HG02642 (cell line): ENCODE data around the gene PRR5.

Experiments used
- ATAC-seq: cut with Tn5 transposase; IDR thresholded peaks from one replicate; pipeline ENCODE4 v1.9.1; 2021; ENCODE audit warnings: mild to moderate bottlenecking; ENCODE audit not compliant: unreplicated experiment, poor library complexity

PRR5 gene

DNA sequence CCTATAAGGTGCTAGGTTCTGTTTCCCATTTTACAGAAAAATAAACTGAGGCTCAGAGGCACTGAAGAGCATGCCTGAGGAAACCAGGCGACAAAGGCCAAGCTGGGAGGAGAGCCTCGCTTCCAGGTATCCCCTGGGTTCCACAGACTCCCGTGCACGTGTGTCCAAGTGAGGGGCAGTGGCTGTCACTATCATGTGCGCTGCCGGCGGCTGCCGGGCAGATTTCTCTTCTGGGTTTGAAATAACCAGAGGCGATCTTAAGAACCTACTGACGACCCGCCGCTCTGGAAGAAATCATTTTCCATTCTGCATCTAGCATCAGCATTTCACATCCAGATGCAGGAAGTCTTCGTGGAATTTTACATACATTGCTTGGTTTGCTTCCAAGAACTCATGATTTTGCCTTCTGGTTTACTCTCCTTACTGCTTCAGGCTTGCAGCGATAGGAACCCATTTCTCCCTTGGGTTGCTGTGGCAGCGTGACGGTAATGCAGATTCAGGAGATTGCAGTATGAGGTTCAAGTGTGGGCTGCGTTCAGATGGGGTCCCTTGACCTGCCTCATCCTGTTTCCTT lies 79.0 kb downstream of the PRR5 start:
- no peak for ATAC-seq

DNA sequence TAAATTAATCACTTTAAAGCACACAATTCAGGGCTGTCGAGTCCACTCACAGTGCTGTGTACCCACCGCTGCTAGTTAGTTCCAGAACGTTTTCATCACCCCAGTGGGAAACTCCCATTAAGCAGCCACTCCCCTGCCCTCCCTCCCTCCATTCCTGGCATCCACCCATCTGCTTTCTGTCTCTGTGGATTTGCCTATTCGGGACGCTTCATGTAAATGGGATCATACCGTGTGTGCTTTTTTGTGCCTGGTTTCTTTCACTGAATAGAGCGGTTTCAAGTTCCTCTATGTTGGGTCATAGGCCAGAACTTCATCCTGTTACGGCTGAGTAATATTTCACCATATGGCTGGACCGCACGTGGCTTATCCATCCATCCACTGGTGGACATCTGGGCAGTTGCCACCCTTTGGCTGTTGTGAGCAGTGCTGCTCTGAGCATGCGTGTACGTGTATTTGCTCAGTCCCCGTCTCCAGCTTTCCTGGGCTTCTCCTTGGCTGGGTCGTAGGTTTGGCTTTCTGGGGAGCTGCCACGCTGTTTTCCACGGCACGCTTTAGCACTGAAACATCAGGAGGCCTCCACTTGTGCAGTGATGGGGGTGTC lies 80.5 kb downstream of the PRR5 start:
- ATAC-seq = no peak

DNA sequence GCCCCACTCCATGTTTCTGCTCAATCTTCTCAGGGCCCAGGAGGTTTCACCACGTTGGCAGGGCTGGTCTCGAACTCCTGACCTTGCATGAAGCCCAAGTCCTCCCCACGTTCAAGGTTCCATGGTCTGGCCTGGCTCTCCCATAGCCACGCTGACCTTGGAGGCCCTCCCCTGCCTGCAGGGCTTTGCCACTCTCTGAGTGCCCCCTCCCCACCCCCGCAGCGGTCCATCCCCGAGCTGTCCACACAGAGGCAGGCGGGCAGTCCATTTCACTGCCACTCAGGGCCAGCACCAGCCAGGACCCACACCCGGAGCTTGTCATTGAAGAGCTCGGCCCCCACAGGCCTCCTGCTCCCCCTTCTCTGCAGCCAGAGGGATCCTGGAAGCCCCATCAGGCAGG lies 81.1 kb downstream of the PRR5 start:
- ATAC-seq = no peak

DNA sequence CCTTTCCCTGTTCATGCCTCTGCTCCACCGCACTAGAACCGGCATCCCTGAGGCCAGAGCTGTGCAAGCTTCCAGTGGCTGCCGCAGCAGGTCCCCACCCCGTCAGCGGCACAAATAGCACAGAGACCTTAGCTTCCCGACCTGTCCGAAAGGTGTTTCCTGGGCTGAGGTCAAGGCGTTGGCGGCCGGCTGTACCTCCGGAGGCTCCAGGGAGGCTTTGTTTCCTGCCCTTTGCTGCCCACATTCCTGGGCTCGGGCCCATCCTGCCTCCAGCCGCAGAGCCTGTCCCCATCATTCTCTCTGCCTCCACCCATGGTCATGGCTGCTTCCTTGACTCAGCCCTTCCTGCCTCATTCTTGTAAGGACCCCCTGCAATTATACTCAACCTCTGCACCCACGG lies 81.6 kb downstream of the PRR5 start:
- no peak for ATAC-seq

DNA sequence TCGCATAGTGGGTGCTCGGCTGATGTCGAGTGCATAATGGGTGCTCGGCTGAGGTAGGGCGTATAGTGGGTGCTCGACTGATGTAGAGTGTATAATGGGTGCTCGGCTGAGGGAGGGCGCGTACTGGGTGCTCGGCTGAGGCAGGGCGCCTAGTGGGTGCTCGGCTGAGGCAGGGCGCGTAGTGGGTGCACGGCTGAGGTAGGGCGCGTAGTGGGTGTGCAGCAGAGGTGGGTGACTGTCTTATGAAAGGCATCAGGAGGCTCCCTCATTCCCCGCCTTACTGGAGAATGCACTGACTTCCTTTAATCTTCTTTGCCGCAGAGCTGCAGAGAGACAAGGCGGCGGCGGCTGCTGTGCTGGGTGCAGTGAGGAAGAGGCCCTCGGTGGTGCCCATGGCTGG lies 84.1 kb downstream of the PRR5 start:
- ATAC-seq = no peak

DNA sequence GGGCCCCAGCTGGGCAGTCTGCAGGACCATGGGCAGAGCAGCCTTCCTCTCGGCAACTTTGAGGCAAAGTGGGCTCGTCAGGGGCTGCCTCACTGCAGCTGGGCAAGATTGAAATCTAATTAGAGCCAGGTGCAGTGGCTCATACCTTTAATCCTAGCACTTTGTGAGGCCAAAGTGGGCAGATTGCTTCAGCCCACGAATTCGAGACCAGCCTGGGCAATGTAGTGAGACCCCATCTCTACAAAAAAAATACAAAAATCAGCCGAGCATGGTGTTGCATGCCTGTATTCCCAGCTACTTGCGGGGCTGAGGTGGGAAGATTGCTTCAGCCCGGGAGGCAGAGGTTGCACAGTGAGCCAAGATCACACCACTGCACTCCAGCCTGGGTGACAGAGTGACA lies 84.6 kb downstream of the PRR5 start:
- no peak for ATAC-seq
